Nephron progenitor cell (in vitro differentiated cells): Measurements from ENCODE around the gene DSTN.

Experiments used
- DNase-seq: peaks from one replicate; pipeline ENCODE4 v3.0.0; 2021
- H3K27ac Mint-ChIP-seq: 2 replicates; pipeline ENCODE4 v1.8.0; 2021; ENCODE audit warnings: mild to moderate bottlenecking, moderate library complexity, mixed read lengths
- H3K27me3 Mint-ChIP-seq: 2 replicates; pipeline ENCODE4 v1.8.0; 2021; ENCODE audit warnings: mild to moderate bottlenecking, low read depth, mixed read lengths; ENCODE audit not compliant: poor library complexity
- H3K36me3 Mint-ChIP-seq: 2 replicates; pipeline ENCODE4 v1.8.0; 2021; ENCODE audit warnings: low read depth, mixed read lengths
- H3K4me1 Mint-ChIP-seq: 2 replicates; pipeline ENCODE4 v1.8.0; 2021; ENCODE audit warnings: mixed read lengths
- H3K4me3 Mint-ChIP-seq: 2 replicates; pipeline ENCODE4 v1.8.0; 2021; ENCODE audit warnings: mild to moderate bottlenecking, moderate library complexity, mixed read lengths
- H3K9me3 Mint-ChIP-seq: 2 replicates; pipeline ENCODE4 v1.8.0; 2021; ENCODE audit warnings: mild to moderate bottlenecking, moderate library complexity, mixed read lengths
- TF ChIP-seq, protein P1 (sequence below): fragments of 200-600 bp; sonication (generic); IDR thresholded peaks from 2 replicates; pipeline ENCODE4 v1.5.0; 2021; ENCODE audit warnings: antibody characterized with exemption

The DSTN gene

DNA sequence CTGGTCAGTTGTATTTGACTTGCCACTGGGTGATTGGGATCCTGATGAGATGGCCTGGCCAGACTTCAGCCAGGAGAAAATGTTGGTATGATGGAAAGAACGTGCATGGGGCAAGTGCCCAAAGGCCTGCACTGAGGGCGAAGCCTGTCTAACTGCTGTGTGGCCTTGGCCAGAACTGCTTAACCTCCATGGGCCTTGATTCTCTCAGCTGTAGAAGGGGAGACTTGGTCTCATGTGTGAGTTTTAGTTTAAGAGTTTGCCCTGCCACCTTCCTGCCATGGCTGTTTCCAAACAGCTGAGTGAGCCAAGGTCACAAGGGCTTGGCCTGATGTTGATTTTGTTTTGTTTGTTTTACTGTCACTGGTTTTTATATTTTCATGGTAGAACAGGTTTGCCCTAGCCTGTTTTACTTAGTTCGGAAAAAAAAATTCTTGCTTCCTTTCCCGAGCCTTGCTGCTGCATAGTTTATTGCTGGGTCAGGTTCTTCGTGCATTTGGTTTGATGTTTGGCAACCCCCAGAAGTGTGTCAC is 35.3 kb downstream of the DSTN start:
- Mint-ChIP-seq H3K4me3 (no peak overlapping the region), H3K27ac (peak overlapping the region; percentile 81), H3K36me3 (peaks cover 36% of the 10 kb centered on the region), H3K27me3 (no peaks in the 10 kb centered on the region), H3K4me1 (peaks cover 14% of the 10 kb centered on the region), H3K9me3 (no peaks in the 10 kb centered on the region)
- TF ChIP-seq, protein P1, sequence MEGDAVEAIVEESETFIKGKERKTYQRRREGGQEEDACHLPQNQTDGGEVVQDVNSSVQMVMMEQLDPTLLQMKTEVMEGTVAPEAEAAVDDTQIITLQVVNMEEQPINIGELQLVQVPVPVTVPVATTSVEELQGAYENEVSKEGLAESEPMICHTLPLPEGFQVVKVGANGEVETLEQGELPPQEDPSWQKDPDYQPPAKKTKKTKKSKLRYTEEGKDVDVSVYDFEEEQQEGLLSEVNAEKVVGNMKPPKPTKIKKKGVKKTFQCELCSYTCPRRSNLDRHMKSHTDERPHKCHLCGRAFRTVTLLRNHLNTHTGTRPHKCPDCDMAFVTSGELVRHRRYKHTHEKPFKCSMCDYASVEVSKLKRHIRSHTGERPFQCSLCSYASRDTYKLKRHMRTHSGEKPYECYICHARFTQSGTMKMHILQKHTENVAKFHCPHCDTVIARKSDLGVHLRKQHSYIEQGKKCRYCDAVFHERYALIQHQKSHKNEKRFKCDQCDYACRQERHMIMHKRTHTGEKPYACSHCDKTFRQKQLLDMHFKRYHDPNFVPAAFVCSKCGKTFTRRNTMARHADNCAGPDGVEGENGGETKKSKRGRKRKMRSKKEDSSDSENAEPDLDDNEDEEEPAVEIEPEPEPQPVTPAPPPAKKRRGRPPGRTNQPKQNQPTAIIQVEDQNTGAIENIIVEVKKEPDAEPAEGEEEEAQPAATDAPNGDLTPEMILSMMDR = no peak
- DNase-seq = no peak

DNA sequence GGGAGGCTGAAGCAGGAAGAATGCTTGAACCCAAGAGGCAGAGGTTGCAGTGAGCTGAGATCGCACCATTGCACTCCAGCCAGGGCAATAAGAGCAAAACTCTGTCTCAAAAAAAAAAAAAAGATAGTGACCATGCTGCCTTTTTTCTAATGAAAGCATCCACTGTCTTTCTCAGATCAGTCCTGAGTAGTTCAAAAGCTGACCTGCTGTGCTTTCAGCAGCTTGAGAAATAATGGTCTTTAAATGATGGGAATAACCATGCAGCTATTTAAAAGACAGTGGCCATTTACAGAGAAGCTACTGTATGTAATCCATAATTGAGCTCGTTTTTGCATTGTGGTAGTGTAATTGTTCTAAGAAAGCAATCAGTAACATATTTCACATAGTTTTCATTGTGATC is 36.1 kb downstream of the DSTN start:
- Mint-ChIP-seq H3K27ac (no peak overlapping the region), H3K4me1 (peaks cover 14% of the 10 kb centered on the region), H3K9me3 (no peaks in the 10 kb centered on the region), H3K4me3 (no peak overlapping the region), H3K27me3 (no peaks in the 10 kb centered on the region), H3K36me3 (peaks cover 32% of the 10 kb centered on the region)
- DNase-seq = no peak
- TF ChIP-seq, protein P1 = no peak

DNA sequence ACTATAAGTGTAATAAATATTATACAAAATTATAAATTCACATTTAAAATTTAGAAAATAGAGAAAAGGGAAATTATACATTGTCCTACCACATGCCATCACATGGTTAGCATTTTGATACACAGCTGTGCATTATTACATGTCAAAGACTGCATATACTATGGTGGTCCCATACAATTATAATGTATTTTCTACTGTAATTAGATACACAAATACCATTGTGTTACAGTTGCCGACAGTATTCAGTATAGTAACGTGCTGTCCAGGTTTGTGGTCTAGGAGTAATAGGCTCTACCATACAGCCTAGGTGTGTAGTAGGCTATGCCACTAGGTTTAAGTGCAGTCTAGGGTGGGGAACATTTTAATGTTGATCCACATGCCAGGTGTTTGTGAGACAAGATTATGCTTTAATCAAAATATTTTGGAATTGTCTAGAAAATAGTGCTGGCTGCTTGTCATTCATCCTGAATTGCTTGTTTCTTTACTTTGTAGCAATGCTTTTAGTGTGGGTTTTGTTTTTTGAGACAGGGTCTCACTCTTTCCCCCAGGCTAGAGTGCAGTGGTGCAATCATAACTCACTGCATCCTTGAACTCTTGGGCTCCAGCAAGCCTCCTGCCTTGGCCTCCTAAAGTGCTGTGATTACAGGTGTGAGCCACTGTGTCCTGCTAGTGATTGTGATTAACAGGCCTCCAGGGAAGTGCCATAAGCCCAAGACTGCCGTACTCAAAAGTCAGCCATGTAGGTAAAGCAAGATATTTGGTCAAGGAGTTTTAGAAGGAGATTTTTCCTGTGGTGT is 39.0 kb downstream of the DSTN start:
- Mint-ChIP-seq H3K4me3 (no peak overlapping the region), H3K27ac (peak overlapping the region; percentile 94), H3K27me3 (no peaks in the 10 kb centered on the region), H3K36me3 (peaks cover 18% of the 10 kb centered on the region), H3K9me3 (no peaks in the 10 kb centered on the region), H3K4me1 (peaks cover 19% of the 10 kb centered on the region)
- DNase-seq = no peak
- TF ChIP-seq, protein P1 = no peak

DNA sequence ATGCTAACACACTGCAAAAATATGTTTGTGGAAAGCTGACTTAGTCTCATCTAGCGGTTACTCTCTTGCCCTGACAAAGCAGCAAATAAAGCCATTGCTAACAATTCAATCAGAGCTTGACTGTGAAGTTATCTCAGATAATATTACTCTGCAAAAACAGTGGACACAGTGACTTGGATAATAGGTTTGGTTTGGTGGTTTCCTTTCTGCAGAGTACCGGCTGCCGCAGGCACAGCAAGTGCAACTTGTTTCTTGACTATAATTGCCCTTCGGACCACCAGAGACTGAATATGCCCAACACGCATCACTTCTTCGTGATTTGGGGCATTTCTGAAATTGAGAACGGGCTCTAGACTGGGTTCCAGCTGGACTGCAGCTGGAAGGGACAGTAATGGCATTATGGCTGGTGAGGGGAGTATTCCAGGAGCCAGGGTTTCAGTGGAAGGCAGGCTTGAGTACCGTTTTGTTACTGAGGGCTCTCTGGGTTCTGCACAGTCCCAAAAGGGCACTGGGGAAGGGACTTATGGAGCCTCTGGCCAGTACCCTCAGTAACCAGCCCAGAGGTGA is 40.0 kb downstream of the DSTN start:
- H3K27ac Mint-ChIP-seq = peak overlapping the region; percentile 94
- peaks cover 13% of the 10 kb centered on the region for H3K36me3 Mint-ChIP-seq
- H3K4me1 Mint-ChIP-seq = peaks cover 18% of the 10 kb centered on the region
- TF ChIP-seq, protein P1 = no peak
- no peaks in the 10 kb centered on the region for H3K27me3 Mint-ChIP-seq
- H3K4me3 Mint-ChIP-seq = no peak overlapping the region
- no peak for DNase-seq
- no peaks in the 10 kb centered on the region for H3K9me3 Mint-ChIP-seq

DNA sequence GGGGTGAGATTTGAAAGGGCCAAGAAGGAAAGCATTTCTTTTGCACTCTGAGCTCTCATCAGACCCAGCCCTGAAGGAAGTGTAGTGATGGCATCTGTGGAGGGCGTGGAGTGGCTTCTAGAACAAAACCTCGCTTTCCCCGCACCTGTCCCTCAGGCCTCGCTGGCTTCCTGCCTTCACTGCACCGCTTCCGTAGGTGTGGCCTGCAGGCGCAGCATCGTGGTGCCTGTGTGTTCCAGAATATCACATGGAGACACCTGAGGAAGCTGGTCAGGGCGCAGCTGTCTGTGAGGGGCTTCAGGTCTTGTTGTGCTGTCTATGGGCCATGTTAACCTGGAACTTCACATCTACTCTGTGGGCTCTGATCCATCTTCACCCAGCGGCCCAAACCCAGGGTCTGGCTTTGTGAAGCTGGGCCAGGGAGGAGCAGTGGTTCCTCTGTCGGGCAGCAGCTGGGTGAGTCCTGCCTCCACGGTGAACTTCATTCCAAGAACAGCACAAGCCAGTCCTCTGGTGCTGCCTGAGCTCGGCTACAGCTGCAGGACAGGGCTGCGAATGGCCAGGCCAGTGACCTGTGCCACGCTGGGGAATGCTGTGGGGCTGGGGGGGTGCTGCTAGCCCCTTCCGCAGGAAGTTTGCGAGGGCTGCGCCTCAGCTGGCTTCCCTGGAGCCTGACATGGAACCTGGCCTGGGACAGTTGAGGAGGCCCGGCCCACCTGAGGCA is 40.9 kb downstream of the DSTN start:
- H3K27ac Mint-ChIP-seq = peak overlapping the region; percentile 94
- no peaks in the 10 kb centered on the region for H3K27me3 Mint-ChIP-seq
- no peak overlapping the region for H3K4me3 Mint-ChIP-seq
- TF ChIP-seq, protein P1 = no peak
- peaks cover 11% of the 10 kb centered on the region for H3K4me1 Mint-ChIP-seq
- H3K36me3 Mint-ChIP-seq = peaks cover 8% of the 10 kb centered on the region
- DNase-seq = no peak
- H3K9me3 Mint-ChIP-seq = no peaks in the 10 kb centered on the region
